GM12872 (cell line): ENCODE data around the gene ADAR.

ENCODE experiments used
- CTCF ChIP-seq: IDR thresholded peaks from 3 replicates; pipeline ENCODE4 v1.5.1; 2011; ENCODE audit warnings: low read depth, mild to moderate bottlenecking, low read length, moderate library complexity; ENCODE audit not compliant: insufficient read depth

The ADAR gene

DNA sequence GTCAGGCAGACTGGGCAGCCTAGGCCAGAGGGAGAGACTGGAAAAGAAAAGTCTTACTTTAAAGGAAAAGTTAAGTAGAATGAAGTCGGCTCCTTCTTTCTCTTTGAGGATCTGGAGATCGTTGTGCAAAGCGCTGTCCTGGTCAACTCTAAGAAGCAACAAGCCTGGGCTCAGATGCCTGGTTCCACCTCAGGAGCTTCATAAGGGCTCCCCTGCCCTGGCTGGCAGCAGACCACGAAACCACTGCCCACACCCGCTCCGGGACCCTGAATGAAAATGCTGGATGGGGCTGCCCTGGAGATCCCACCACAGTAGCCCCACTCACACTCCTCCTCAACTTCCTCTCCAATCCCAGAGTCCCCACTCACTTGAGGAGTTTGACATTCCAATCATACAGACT lies 56.0 kb downstream of the ADAR start:
- no peak for TF ChIP-seq CTCF

DNA sequence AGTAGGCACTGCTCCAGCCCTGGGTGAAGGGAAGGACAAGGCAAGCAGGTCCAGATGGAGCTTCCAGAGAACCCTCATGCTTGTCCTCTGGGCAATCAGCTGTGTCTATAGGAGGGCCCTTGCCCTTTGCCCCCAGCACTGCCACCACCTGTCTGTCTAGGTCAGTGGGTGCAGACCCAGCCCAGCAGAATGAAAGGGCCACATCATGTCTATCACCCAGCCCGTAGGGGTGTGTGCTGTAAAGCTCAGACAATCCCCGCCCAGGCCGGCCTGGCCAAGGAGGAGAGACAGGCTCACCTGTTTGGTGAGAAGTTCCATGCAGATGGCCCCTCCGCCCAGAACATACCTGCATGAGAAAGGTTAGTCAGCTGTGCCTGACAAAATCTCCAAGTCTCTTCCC lies 56.5 kb downstream of the ADAR start:
- no peak for TF ChIP-seq CTCF

GRCh38 chr1:154550657-154551056 lies 57.3 kb downstream of the ADAR start:
- no peak for TF ChIP-seq CTCF

GRCh38 chr1:154550070-154550469 lies 57.9 kb downstream of the ADAR start:
- TF ChIP-seq CTCF, result no peak

GRCh38 chr1:154549202-154549770 lies 58.7 kb downstream of the ADAR start:
- no peak for TF ChIP-seq CTCF

- TF ChIP-seq CTCF, result no peak
These were observed 60.0 kb downstream of the ADAR start for GRCh38 chr1:154548028-154548427.

DNA sequence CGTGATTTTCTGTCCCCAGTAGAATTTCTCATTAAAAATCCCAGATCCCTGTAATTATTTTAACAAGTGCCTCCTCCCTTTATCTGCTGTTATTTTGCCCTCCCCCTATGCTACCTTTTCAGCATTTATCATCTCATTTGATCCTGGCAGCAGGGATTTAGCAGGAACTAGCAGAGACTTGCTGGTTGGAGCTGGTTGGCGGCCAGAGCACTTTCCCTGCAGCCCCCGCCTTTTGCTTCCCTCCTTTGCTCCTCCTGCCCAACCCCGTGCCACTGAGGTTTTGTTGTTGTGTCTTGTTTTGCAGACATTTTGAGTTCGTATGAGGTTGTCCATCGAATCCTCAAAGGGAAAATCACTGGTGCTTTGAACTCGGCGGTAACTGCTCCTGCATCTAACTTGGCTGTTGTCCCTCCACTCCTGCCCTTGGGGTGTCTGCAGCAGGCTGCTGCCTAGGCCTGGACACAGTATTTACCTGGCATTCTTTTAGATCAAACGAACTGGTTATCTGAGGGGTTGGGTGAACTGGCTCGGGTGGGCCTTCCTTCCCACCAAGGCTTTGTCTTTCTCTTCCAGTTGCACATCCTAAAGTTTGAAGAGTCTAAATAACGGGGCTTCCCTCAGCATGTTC lies 60.8 kb downstream of the ADAR start:
- no peak for TF ChIP-seq CTCF
